GM12878 (cell line): ENCODE data around the gene UBR3. TPM values are rescaled to one million over a fixed set of nuclear protein-coding genes. Genes with fewer than 3 reads are reported as not detected.
A peak's percentile ranks its signal among the peaks of the same experiment; 100 is the strongest.

ENCODE experiments used
- ATF2 ChIP-seq: IDR thresholded peaks from 2 replicates; pipeline ENCODE4 v1.6.1; 2012; ENCODE audit warnings: low read length, inconsistent platforms
- CBX5 ChIP-seq: sonication (generic); IDR thresholded peaks from 2 replicates; pipeline ENCODE4 v1.6.1; 2016; ENCODE audit warnings: low read depth, moderate library complexity, mild to moderate bottlenecking, inconsistent platforms
- CREB1 ChIP-seq: IDR thresholded peaks from 2 replicates; pipeline ENCODE4 v1.6.1; 2012; ENCODE audit warnings: low read depth, mild to moderate bottlenecking, inconsistent platforms
- KDM1A ChIP-seq: fragments of 200-600 bp; sonication (generic); IDR thresholded peaks from 2 replicates; pipeline ENCODE4 v1.6.1; 2016; ENCODE audit warnings: borderline replicate concordance
- NFIC ChIP-seq: IDR thresholded peaks from 2 replicates; pipeline ENCODE4 v1.6.1; 2012; ENCODE audit warnings: low read depth, mild to moderate bottlenecking, inconsistent platforms, low read length, moderate library complexity
- REST ChIP-seq: IDR thresholded peaks from 2 replicates; pipeline ENCODE4 v1.6.1; 2012; ENCODE audit warnings: mild to moderate bottlenecking, low read depth, low read length
- SMC3 ChIP-seq: IDR thresholded peaks from 2 replicates; pipeline ENCODE4 v1.6.1; 2011; ENCODE audit warnings: low read length, improper control_type of control experiment, borderline replicate concordance
- STAT1 ChIP-seq: fragments of 450-650 bp; conservative IDR thresholded peaks from 2 replicates; pipeline ENCODE4 v1.6.1; 2014; ENCODE audit warnings: antibody characterized with exemption, mild to moderate bottlenecking
- YBX1 ChIP-seq: fragments of 450-650 bp; IDR thresholded peaks from 2 replicates; pipeline ENCODE4 v1.6.1; 2016; ENCODE audit warnings: antibody characterized with exemption
- polyA plus RNA-seq, 11 experiments: library from polyadenylated mRNA; depleted of rRNA in 4 of 11; unstranded in 6 of 11; stranded (reverse) in 5 of 11; fragments of >200 nt; fragmentation: Nextera tagmentation in 4 of 11; fragmentation: Illumina TruSeq in 1 of 11; extraction: Ambion mirVana in 4 of 11; extraction: Trizol in 1 of 11; gene quantifications; 1 replicate in 1 of 11; 2 replicates in 10 of 11; pipeline versions ENCODE4 v1.2.1 to v1.2.3, GENCODE V29; 2011 to 2016; ENCODE audit warnings: inconsistent platforms in 2 of 11, missing spikeins in 2 of 11, low read depth in 1 of 11
- total RNA-seq, 4 experiments: library from RNA; depleted of rRNA in 3 of 4; stranded (reverse); fragments of >200 nt in 3 of 4; fragmentation: Illumina TruSeq in 1 of 4; extraction: Trizol in 1 of 4; gene quantifications; 2 replicates each; pipeline versions ENCODE4 v1.2.1 to v1.2.3, GENCODE V29; 2013 to 2021
- TF ChIP-seq, protein P1 (sequence below): fragments of 450-650 bp; conservative IDR thresholded peaks from 2 replicates; pipeline ENCODE4 v1.6.1; 2017; ENCODE audit warnings: mild to moderate bottlenecking, moderate library complexity
- TF ChIP-seq, protein P2 (sequence below): IDR thresholded peaks from 2 replicates; pipeline ENCODE4 v1.6.1; 2012; ENCODE audit warnings: low read depth, low read length, improper control_type of control experiment
- TF ChIP-seq, protein P3 (sequence below): IDR thresholded peaks from 2 replicates; pipeline ENCODE4 v1.6.1; 2011; ENCODE audit warnings: low read depth, low read length, improper control_type of control experiment, borderline replicate concordance

The UBR3 gene
- total and polyA plus RNA-seq, 10 of the 15 experiments (the other 5 are each of a cell fraction or from before 2014, with no cell fraction given) = 3.8 to 22.9 (median 11.2) TPM

DNA sequence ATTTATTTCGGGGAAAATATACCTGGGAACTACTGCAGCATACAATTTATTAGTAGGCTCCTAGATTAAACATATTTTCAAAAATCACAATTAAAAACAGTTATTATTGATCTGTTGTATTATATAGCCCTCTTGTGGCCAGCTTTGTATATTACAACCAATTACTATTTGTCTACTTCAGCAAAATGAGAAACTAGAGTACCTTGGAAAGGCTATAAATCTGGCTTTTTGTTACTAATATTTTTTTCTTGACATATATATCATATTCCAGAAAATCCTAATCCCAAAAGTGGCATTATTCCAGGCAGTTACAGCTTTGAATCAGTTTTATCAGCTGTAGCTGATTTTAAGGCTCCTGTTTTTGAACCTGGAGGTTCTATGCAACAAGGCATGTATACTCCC lies 101.2 kb downstream of the UBR3 start (continued):
- TF ChIP-seq YBX1 (no peak), CBX5 (no peak), REST (no peak), ATF2 (no peak), SMC3 (peak; percentile 41; the same call in 1 of the 2 replicates), STAT1 (no peak), NFIC (no peak), KDM1A (no peak), CREB1 (no peak)
- TF ChIP-seq, protein P1, sequence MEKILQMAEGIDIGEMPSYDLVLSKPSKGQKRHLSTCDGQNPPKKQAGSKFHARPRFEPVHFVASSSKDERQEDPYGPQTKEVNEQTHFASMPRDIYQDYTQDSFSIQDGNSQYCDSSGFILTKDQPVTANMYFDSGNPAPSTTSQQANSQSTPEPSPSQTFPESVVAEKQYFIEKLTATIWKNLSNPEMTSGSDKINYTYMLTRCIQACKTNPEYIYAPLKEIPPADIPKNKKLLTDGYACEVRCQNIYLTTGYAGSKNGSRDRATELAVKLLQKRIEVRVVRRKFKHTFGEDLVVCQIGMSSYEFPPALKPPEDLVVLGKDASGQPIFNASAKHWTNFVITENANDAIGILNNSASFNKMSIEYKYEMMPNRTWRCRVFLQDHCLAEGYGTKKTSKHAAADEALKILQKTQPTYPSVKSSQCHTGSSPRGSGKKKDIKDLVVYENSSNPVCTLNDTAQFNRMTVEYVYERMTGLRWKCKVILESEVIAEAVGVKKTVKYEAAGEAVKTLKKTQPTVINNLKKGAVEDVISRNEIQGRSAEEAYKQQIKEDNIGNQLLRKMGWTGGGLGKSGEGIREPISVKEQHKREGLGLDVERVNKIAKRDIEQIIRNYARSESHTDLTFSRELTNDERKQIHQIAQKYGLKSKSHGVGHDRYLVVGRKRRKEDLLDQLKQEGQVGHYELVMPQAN = no peak
- TF ChIP-seq, protein P2, sequence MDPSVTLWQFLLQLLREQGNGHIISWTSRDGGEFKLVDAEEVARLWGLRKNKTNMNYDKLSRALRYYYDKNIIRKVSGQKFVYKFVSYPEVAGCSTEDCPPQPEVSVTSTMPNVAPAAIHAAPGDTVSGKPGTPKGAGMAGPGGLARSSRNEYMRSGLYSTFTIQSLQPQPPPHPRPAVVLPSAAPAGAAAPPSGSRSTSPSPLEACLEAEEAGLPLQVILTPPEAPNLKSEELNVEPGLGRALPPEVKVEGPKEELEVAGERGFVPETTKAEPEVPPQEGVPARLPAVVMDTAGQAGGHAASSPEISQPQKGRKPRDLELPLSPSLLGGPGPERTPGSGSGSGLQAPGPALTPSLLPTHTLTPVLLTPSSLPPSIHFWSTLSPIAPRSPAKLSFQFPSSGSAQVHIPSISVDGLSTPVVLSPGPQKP = no peak
- TF ChIP-seq, protein P3, sequence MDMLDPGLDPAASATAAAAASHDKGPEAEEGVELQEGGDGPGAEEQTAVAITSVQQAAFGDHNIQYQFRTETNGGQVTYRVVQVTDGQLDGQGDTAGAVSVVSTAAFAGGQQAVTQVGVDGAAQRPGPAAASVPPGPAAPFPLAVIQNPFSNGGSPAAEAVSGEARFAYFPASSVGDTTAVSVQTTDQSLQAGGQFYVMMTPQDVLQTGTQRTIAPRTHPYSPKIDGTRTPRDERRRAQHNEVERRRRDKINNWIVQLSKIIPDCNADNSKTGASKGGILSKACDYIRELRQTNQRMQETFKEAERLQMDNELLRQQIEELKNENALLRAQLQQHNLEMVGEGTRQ = no peak
- TF ChIP-seq, all 136 proteins: peak for 3
